ENCODE measurements around the gene CNNM1. TPM values are rescaled to one million over a fixed set of nuclear protein-coding genes. Genes with fewer than 3 reads are reported as not detected.

The CNNM1 gene
- total RNA-seq, 1 donor from 2014 or later: 0.56 TPM

- TF ChIP-seq EZH2phosphoT487 (IDR thresholded peaks at IDR 0.05): no peak
- TF ChIP-seq CTCF (IDR thresholded peaks at IDR 0.05): no peak
- TF ChIP-seq EZH2 (IDR thresholded peaks at IDR 0.05): no peak
- Histone ChIP-seq H3K79me2 (ENCODE audit: low read depth) (peaks cover 46% of the 10 kb centered on the region), H2AFZ (replicated peaks) (peak within 1 kb of the TSS; percentile 84), H3K27me3 (no peaks in the 10 kb centered on the region), H3K4me1 (peaks cover 4% of the 10 kb centered on the region), H3K27ac (no peak within 1 kb of the TSS), H3K4me3 (peak within 1 kb of the TSS; percentile 89), H3K9ac (peak within 1 kb of the TSS; percentile 65), H3K36me3 (no peaks in the 10 kb centered on the region), H3F3A (ENCODE audit: low read depth) (peaks cover under 1% of the 10 kb centered on the region), H4K20me1 (ENCODE audit: low read depth) (no peaks in the 10 kb centered on the region), H3K9me3 (ENCODE audit: low read depth) (no peaks in the 10 kb centered on the region), H3K4me2 (peak within 1 kb of the TSS; percentile 84)
- Mint-ChIP-seq H3K36me3 (peaks cover 3% of the 10 kb centered on the region), H3K4me1 (peaks cover 18% of the 10 kb centered on the region), H3K9me3 (no peaks in the 10 kb centered on the region), H3K27me3 (ENCODE audit: insufficient read depth, low read depth) (peaks cover 2% of the 10 kb centered on the region), H3K4me3 (peak within 1 kb of the TSS; percentile 99), H3K27ac (peak within 1 kb of the TSS; percentile 78)
- peak; percentile 98 for DNase-seq (ENCODE audit: low spot score)
Observed at GRCh38 chr10:99430451-99431189, 101.5 kb downstream of the CNNM1 start, which contains the start of gene GOT1. TSS of gene GOT1 (minus strand) at chr10:99430624. CDS start at chr10:99430565, 59 bp downstream.

GRCh38 chr10:99431190-99431760 lies 102.1 kb downstream of the CNNM1 start:
- H3K27ac ChIP-seq: no peak overlapping the region
- Mint-ChIP-seq H3K4me1 (peaks cover 18% of the 10 kb centered on the region), H3K4me3 (peak overlapping the region; percentile 99), H3K27me3 (ENCODE audit: insufficient read depth, low read depth) (peaks cover 2% of the 10 kb centered on the region), H3K9me3 (no peaks in the 10 kb centered on the region), H3K27ac (peak overlapping the region; percentile 78), H3K36me3 (peaks cover 3% of the 10 kb centered on the region)
- peak; percentile 54 for DNase-seq (ENCODE audit: low spot score)
- peaks cover 46% of the 10 kb centered on the region for H3K79me2 ChIP-seq (ENCODE audit: low read depth)
- peak overlapping the region; percentile 84 for H3K4me2 ChIP-seq
- no peaks in the 10 kb centered on the region for H4K20me1 ChIP-seq (ENCODE audit: low read depth)
- peak overlapping the region; percentile 89 for H3K4me3 ChIP-seq
- H3K4me1 ChIP-seq: peaks cover 4% of the 10 kb centered on the region
- H3K27me3 ChIP-seq: no peaks in the 10 kb centered on the region
- peak overlapping the region; percentile 38 for H2AFZ ChIP-seq (replicated peaks)
- no peaks in the 10 kb centered on the region for H3K36me3 ChIP-seq
- TF ChIP-seq EZH2phosphoT487 (IDR thresholded peaks at IDR 0.05): no peak
- no peak for TF ChIP-seq EZH2 (IDR thresholded peaks at IDR 0.05)
- no peak for TF ChIP-seq CTCF (IDR thresholded peaks at IDR 0.05)
- H3F3A ChIP-seq (ENCODE audit: low read depth): peaks cover 3% of the 10 kb centered on the region
- H3K9me3 ChIP-seq (ENCODE audit: low read depth): no peaks in the 10 kb centered on the region
- H3K9ac ChIP-seq: peak overlapping the region; percentile 0

GRCh38 chr10:99432047-99432446 lies 102.9 kb downstream of the CNNM1 start:
- Mint-ChIP-seq H3K9me3 (no peaks in the 10 kb centered on the region), H3K4me1 (peaks cover 18% of the 10 kb centered on the region), H3K27me3 (ENCODE audit: insufficient read depth, low read depth) (peaks cover 2% of the 10 kb centered on the region), H3K27ac (no peak overlapping the region), H3K4me3 (peak overlapping the region; percentile 99), H3K36me3 (peaks cover 3% of the 10 kb centered on the region)
- TF ChIP-seq CTCF (IDR thresholded peaks at IDR 0.05): no peak
- no peak for TF ChIP-seq EZH2 (IDR thresholded peaks at IDR 0.05)
- no peak for TF ChIP-seq EZH2phosphoT487 (IDR thresholded peaks at IDR 0.05)
- no peaks in the 10 kb centered on the region for H3K27me3 ChIP-seq
- no peaks in the 10 kb centered on the region for H3K9me3 ChIP-seq (ENCODE audit: low read depth)
- no peak for DNase-seq (ENCODE audit: low spot score)
- H3K79me2 ChIP-seq (ENCODE audit: low read depth): peaks cover 46% of the 10 kb centered on the region
- peaks cover 4% of the 10 kb centered on the region for H3K4me1 ChIP-seq
- no peak overlapping the region for H3K27ac ChIP-seq
- peak overlapping the region; percentile 89 for H3K4me3 ChIP-seq
- H3K36me3 ChIP-seq: no peaks in the 10 kb centered on the region
- H3F3A ChIP-seq (ENCODE audit: low read depth): peaks cover 3% of the 10 kb centered on the region
- no peak overlapping the region for H3K9ac ChIP-seq
- no peaks in the 10 kb centered on the region for H4K20me1 ChIP-seq (ENCODE audit: low read depth)
- H2AFZ ChIP-seq (replicated peaks): no peak overlapping the region
- peak overlapping the region; percentile 84 for H3K4me2 ChIP-seq

Data from neural progenitor cell (in vitro differentiated cells).